SH-SY5Y (cell line): ENCODE measurements around the gene FBXW12.

Source experiments
- GATA2 ChIP-seq: IDR thresholded peaks from 2 replicates; pipeline ENCODE4 v1.6.1; 2011; ENCODE audit warnings: mild to moderate bottlenecking, low read depth, low read length
- GATA3 ChIP-seq: IDR thresholded peaks from 2 replicates; pipeline ENCODE4 v1.6.1; 2011; ENCODE audit warnings: low read depth, mild to moderate bottlenecking, low read length, moderate library complexity

DNA sequence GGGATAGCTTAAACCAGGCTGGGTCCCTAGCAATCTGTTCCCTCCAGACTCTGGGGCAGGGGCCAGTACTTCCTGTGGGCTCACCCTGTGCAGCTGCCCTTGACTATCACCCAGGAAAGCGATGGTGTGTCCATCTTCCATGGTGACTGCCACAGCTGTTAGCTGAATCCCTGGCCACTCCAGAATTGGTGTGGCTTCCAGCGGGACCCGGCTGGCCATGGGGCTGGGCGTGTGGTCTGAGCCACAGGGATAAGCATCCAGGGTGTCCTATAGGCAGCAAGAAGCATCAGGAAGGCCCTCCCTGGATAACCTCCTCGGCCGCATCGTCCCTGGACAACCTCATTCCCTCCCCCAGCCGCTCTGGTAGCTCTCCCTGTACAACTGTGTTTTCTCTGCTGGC lies 50.7 kb downstream of the FBXW12 start:
- no peak for TF ChIP-seq GATA3
- no peak for TF ChIP-seq GATA2
